Colonic mucosa (tissue), 4 donors: ENCODE results near the gene VWA1. TPM values are rescaled to one million over a fixed set of nuclear protein-coding genes. Genes with fewer than 3 reads are reported as not detected.
A peak's percentile ranks its signal among the peaks of the same experiment; 100 is the strongest.

ENCODE experiments used
- DNase-seq: peaks from one replicate; pipeline ENCODE4 v3.0.0-alpha.2; 2020
- H3K27ac ChIP-seq: fragments of 200-600 bp; one replicate; pipeline ENCODE4 v1.8.0; 2021
- H3K27me3 ChIP-seq: fragments of 200-600 bp; one replicate; pipeline ENCODE4 v1.8.0; 2021
- H3K36me3 ChIP-seq: fragments of 200-600 bp; one replicate; pipeline ENCODE4 v1.8.0; 2021
- H3K4me1 ChIP-seq: fragments of 200-600 bp; one replicate; pipeline ENCODE4 v1.8.0; 2021; ENCODE audit warnings: mild to moderate bottlenecking
- H3K4me3 ChIP-seq: fragments of 200-600 bp; one replicate; pipeline ENCODE4 v1.8.0; 2021
- H3K9ac ChIP-seq, 2 donors: one replicate each; pipeline ENCODE4 v1.7.0; 2013; ENCODE audit warnings: control low read depth in 2 of 2, low read depth in 2 of 2, low read length in 2 of 2
- H3K9me3 ChIP-seq: fragments of 200-600 bp; one replicate; pipeline ENCODE4 v1.8.0; 2021
- CTCF ChIP-seq: fragments of 200-600 bp; IDR thresholded peaks from one replicate; pipeline ENCODE4 v1.8.0; 2022; ENCODE audit warnings: antibody characterized with exemption, mild to moderate bottlenecking
- intact Hi-C: fragments of 100-400 bp; cut with DNase I; formaldehyde crosslinking; loops from one replicate; pipeline ENCODE4 v1.14.1; 2022
- total RNA-seq, 2 donors: library from RNA; stranded (reverse); fragmentation: NEBNext Ultra II Directional in 1 of 2; extraction: Animal tissue kit (Norgen Biotek cat#: 25700) in 1 of 2; gene quantifications; one replicate each; pipeline ENCODE4 v1.2.1, GENCODE V29; 2021
- donor health status: healthy.
- donor health status: DM: no; HTN: no; CAD: no.
- donor health status: DM: no; HTN: no; CAD: no.

The VWA1 gene
- total RNA-seq, 2 donors from 2014 or later = 43.5 to 74.0 TPM

- Histone ChIP-seq H3K27ac (no peak overlapping the region), H3K4me3 (peak overlapping the region; percentile 98), H3K4me1 (peaks cover 16% of the 10 kb centered on the region), H3K9me3 (no peaks in the 10 kb centered on the region), H3K9ac (peak overlapping the region; percentile 91 to 93), H3K36me3 (peaks cover 35% of the 10 kb centered on the region), H3K27me3 (no peaks in the 10 kb centered on the region)
- no peak for TF ChIP-seq CTCF
- intact Hi-C loops = no loop called here
- DNase-seq = no peak
These were observed 37.5 kb upstream of the VWA1 start for GRCh38 chr1:1397839-1398523.

DNA sequence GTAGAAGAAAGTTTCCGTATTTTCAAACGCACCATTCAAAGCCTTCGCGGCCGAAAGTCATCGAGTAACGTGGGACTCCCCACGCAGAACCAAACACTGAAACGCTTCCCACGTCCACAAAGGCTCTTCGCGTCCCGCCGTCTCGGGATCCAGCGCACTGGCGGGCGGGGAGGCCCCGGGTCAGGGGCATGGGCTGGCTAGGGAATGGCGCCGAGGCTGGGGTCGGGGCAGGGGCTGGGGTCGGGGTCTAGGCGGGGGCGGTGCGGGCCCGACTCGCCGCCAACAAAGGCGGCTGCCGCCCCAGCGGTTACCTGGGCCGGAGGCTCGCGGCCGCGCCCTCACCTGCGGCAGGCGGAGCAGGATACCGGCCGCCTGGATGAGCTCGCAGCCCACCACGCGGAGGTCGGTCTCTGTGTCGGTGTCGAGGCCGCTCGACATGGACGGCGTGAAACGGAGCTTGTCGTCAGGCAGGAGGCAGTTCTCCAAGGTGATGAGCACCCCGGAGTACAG, 36.8 kb upstream of the VWA1 start:
- Histone ChIP-seq H3K9me3 (no peaks in the 10 kb centered on the region), H3K27ac (peak overlapping the region; percentile 65), H3K9ac (peak overlapping the region; percentile 91 to 93), H3K36me3 (peaks cover 28% of the 10 kb centered on the region), H3K27me3 (no peaks in the 10 kb centered on the region), H3K4me1 (peaks cover 16% of the 10 kb centered on the region), H3K4me3 (peak overlapping the region; percentile 98)
- TF ChIP-seq CTCF = no peak
- no peak for DNase-seq
- intact Hi-C loops = no loop called here

DNA sequence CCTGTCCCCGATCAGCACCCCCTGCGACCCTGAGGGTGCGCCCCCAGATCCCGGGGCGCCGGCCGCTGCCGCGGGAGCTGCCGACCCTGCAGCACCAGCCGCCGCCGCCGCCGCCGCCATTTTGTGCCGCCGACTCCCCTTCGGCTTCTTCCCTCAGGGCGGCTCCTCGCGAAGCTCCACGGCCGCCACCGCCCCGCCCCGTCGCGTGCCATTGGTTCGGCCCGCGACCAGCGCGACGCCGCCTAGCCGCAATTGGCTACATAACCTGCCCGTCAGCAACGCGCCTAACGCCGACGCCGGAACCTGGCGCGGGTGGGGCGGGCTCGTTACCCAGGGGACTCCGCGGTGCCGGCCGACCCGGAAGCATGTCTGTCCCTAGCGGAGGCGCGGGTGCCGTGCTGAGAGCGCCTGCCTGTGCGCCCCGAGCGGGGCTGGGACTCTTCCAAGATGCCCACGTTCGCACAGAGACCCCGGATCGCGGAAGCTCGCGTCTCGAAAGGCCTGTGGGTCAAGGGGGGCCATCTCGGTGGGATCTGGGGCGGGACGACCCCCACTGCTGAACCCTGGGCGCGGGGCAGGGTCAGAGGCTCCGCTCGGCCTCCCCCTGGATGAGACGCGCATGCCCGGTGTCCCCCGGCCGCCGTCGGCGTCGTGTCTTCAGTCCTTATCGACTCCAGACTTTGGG, 36.2 kb upstream of the VWA1 start, which contains the start of gene CCNL2:
Gene CCNL2 (minus strand): TSS at position 149 of the 685 bp plus-strand sequence. CDS start 29 bp downstream, at position 120.
- peak; percentile 98 for DNase-seq
- Histone ChIP-seq H3K9ac (peak within 1 kb of the TSS; percentile 91 to 93), H3K27me3 (no peaks in the 10 kb centered on the region), H3K27ac (peak within 1 kb of the TSS; percentile 65), H3K4me1 (peaks cover 16% of the 10 kb centered on the region), H3K9me3 (no peaks in the 10 kb centered on the region), H3K4me3 (peak within 1 kb of the TSS; percentile 98), H3K36me3 (peaks cover 22% of the 10 kb centered on the region)
- intact Hi-C loops = no loop called here
- peak; percentile 47 for TF ChIP-seq CTCF

GRCh38 chr1:1399872-1400575, 35.5 kb upstream of the VWA1 start:
- Histone ChIP-seq H3K36me3 (peaks cover 15% of the 10 kb centered on the region), H3K4me3 (peak overlapping the region; percentile 98), H3K9me3 (no peaks in the 10 kb centered on the region), H3K27ac (peak overlapping the region; percentile 65), H3K4me1 (peaks cover 16% of the 10 kb centered on the region), H3K9ac (peak overlapping the region; percentile 91 to 93), H3K27me3 (no peaks in the 10 kb centered on the region)
- intact Hi-C loops = no loop called here
- no peak for TF ChIP-seq CTCF
- DNase-seq = no peak
